Endothelial cell of umbilical vein (primary cell): ENCODE data around the gene IL1RL2. TPM values are rescaled to one million over a fixed set of nuclear protein-coding genes. Genes with fewer than 3 reads are reported as not detected.

ENCODE experiments used
- BruUV-seq: library from RNA; stranded (reverse); fragments of 400-500 nt; replicated peaks from 2 replicates; lab custom pipeline; 2021; lab: Mats Ljungman, UMichigan
- CTCF ChIA-PET: fragments of 300-600, 350-600 bp; sonication (Branson Sonifier 250); formaldehyde crosslinking; loops from one replicate; lab custom pipeline; 2021; ENCODE audit warnings: antibody characterized with exemption, inconsistent platforms; lab: Charles Lee
- POLR2A ChIA-PET: fragments of 300-600, 350-600 bp; sonication (Branson Sonifier 250); formaldehyde crosslinking; loops from one replicate; lab custom pipeline; 2021; ENCODE audit warnings: antibody characterized with exemption, inconsistent platforms; lab: Charles Lee
- DNase-seq: peaks from one replicate; pipeline ENCODE4 v3.0.0-alpha.2; 2011; ENCODE audit warnings: low read depth, low spot score
- FAIRE-seq: peaks from 2 replicates; lab custom pipeline; 2011; peaks lifted over from hg19 to GRCh38; lab: Jason Lieb, UNC
- H2AFZ ChIP-seq: 2 replicates; pipeline ENCODE4 v1.6.0; 2012; ENCODE audit warnings: low read depth, low read length, control low read depth, inconsistent platforms
- H3K27ac ChIP-seq: 2 replicates; pipeline ENCODE4 v1.5.1; 2011; ENCODE audit warnings: low read depth, mild to moderate bottlenecking, control low read depth, low read length, moderate library complexity; ENCODE audit not compliant: insufficient read depth
- H3K27me3 ChIP-seq, 2 experiments: 2 replicates each; pipeline versions ENCODE4 v1.6.0 to v1.6.1; 2011; ENCODE audit warnings: low read length in 2 of 2, mixed read lengths in 1 of 2; ENCODE audit not compliant: control insufficient read depth in 2 of 2, insufficient read depth in 2 of 2
- H3K36me3 ChIP-seq, 2 experiments: 2 replicates in 1 of 2; 3 replicates in 1 of 2; pipeline ENCODE4 v1.5.1; 2011; ENCODE audit warnings: low read length in 2 of 2, mild to moderate bottlenecking in 1 of 2, moderate library complexity in 1 of 2; ENCODE audit not compliant: control insufficient read depth in 2 of 2, insufficient read depth in 2 of 2; ENCODE audit errors: extremely low read depth in 1 of 2
- H3K4me1 ChIP-seq: 3 replicates; pipeline ENCODE4 v1.5.1; 2011; ENCODE audit warnings: mild to moderate bottlenecking, low read length; ENCODE audit not compliant: control insufficient read depth, insufficient read depth; ENCODE audit errors: extremely low read depth
- H3K4me2 ChIP-seq: 2 replicates; pipeline ENCODE4 v1.6.1; 2011; ENCODE audit warnings: low read length, control low read depth, mixed read lengths; ENCODE audit not compliant: insufficient read depth
- H3K4me3 ChIP-seq, 3 experiments: fragments of 200-600 bp in 1 of 3; sonication (generic), shearing (Covaris generic) in 1 of 3; replicated peaks in 1 of 3; 2 replicates each; pipeline ENCODE4 v1.5.1; 2011 to 2016; ENCODE audit warnings: control low read depth in 3 of 3, low read length in 3 of 3, mild to moderate bottlenecking in 2 of 3, inconsistent platforms in 1 of 3, low read depth in 1 of 3, moderate library complexity in 1 of 3; ENCODE audit not compliant: insufficient read depth in 1 of 3
- H3K79me2 ChIP-seq: 2 replicates; pipeline ENCODE4 v1.6.0; 2012; ENCODE audit warnings: low read length, inconsistent platforms; ENCODE audit not compliant: control insufficient read depth, insufficient read depth
- H3K9ac ChIP-seq: replicated peaks from 2 replicates; pipeline ENCODE3; 2011; ENCODE audit warnings: low read length, control low read depth; ENCODE audit not compliant: insufficient read depth; ENCODE audit errors: extremely low read depth
- H3K9me1 ChIP-seq: replicated peaks from 3 replicates; pipeline ENCODE4 v1.6.0; 2011; ENCODE audit warnings: mild to moderate bottlenecking, low read length; ENCODE audit not compliant: control insufficient read depth, insufficient read depth; ENCODE audit errors: extremely low read depth
- H3K9me3 ChIP-seq: replicated peaks from 2 replicates; pipeline ENCODE4 v1.5.1; 2012; ENCODE audit warnings: low read length, inconsistent platforms; ENCODE audit not compliant: control insufficient read depth, insufficient read depth
- H4K20me1 ChIP-seq: replicated peaks from 2 replicates; pipeline ENCODE3; 2011; ENCODE audit warnings: mild to moderate bottlenecking, low read length; ENCODE audit not compliant: control insufficient read depth, insufficient read depth; ENCODE audit errors: extremely low read depth
- EZH2 ChIP-seq: IDR thresholded peaks from 2 replicates; pipeline ENCODE4 v1.6.1; 2012; ENCODE audit warnings: borderline replicate concordance, low read depth, mild to moderate bottlenecking, moderate library complexity, low read length, inconsistent platforms; ENCODE audit not compliant: severe bottlenecking
- FOS ChIP-seq: IDR thresholded peaks from 2 replicates; pipeline ENCODE4 v1.6.1; 2011; ENCODE audit warnings: mild to moderate bottlenecking, low read length, moderate library complexity, borderline replicate concordance; ENCODE audit not compliant: insufficient read depth
- GATA2 ChIP-seq: IDR thresholded peaks from 2 replicates; pipeline ENCODE4 v1.7.0; 2011; ENCODE audit warnings: low read depth, mild to moderate bottlenecking, moderate library complexity, mixed read lengths, low read length; ENCODE audit not compliant: insufficient read length, insufficient read depth
- JUN ChIP-seq: IDR thresholded peaks from 2 replicates; pipeline ENCODE4 v1.6.1; 2011; ENCODE audit warnings: borderline replicate concordance, low read depth; ENCODE audit not compliant: insufficient read length, insufficient read depth
- MYC ChIP-seq: IDR thresholded peaks from one replicate; pipeline ENCODE4 v1.6.1; 2011; ENCODE audit warnings: mild to moderate bottlenecking, low read depth, low read length
- POLR2A ChIP-seq: IDR thresholded peaks from 2 replicates; pipeline ENCODE4 v1.6.1; 2012; ENCODE audit warnings: low read depth, mild to moderate bottlenecking, control low read depth, low read length
- POLR2AphosphoS5 ChIP-seq: IDR thresholded peaks from 2 replicates; pipeline ENCODE4 v1.6.1; 2012; ENCODE audit warnings: low read depth, mild to moderate bottlenecking, control low read depth, low read length, moderate library complexity; ENCODE audit not compliant: insufficient read depth
- dilution Hi-C: fragments of 300-500 bp; cut with MboI; formaldehyde crosslinking; loops from one replicate; pipeline ENCODE4 v1.15.0; 2019; ENCODE audit warnings: low sequenced_read_pairs; ENCODE audit not compliant: extremely low pct_ligation_motif_present
- intact Hi-C: fragments of 100-400 bp; cut with micrococcal nuclease; formaldehyde crosslinking; loops from one replicate; pipeline ENCODE4 v1.10.0; 2022
- polyA plus RNA-seq, 4 experiments: library from polyadenylated mRNA; depleted of rRNA in 3 of 4; stranded (reverse) in 3 of 4; unstranded in 1 of 4; fragments of >200 nt; gene quantifications; 2 replicates each; pipeline versions ENCODE4 v1.2.1 to v1.2.3, GENCODE V29; 2011 to 2012; ENCODE audit warnings: missing spikeins in 1 of 4
- total RNA-seq: library from RNA; stranded (reverse); gene quantifications from 2 replicates; pipeline ENCODE4 v1.2.3, GENCODE V29; 2021
- TF ChIP-seq, protein P1 (sequence below), 2 donors: IDR thresholded peaks; 1 replicate in 1 of 2; 2 replicates in 1 of 2; pipeline ENCODE4 v1.5.1; 2011; ENCODE audit warnings: low read length in 2 of 2, mild to moderate bottlenecking in 2 of 2, moderate library complexity in 2 of 2, control low read depth in 1 of 2, inconsistent platforms in 1 of 2, low read depth in 1 of 2; ENCODE audit not compliant: insufficient read depth in 1 of 2; ENCODE audit errors: extremely low read depth in 1 of 2
- TF ChIP-seq, protein P2 (sequence below): IDR thresholded peaks from 2 replicates; pipeline ENCODE4 v1.6.1; 2011; ENCODE audit not compliant: insufficient read depth, insufficient read length

Gene IL1RL2
- total and polyA plus RNA-seq, 2 donors (not counting 3 experiments of a cell fraction or from before 2014, with no cell fraction given): 0.11 TPM; not detected in 1

- Histone ChIP-seq H4K20me1 (no peaks in the 10 kb centered on the region), H3K4me2 (no peak overlapping the region), H3K9me1 (no peaks in the 10 kb centered on the region), H3K4me3 (no peak overlapping the region), H3K27ac (peak overlapping the region; percentile 96), H3K27me3 (no peaks in the 10 kb centered on the region), H3K9me3 (no peaks in the 10 kb centered on the region), H3K79me2 (no peaks in the 10 kb centered on the region), H3K36me3 (no peaks in the 10 kb centered on the region), H3K4me1 (peaks cover 25% of the 10 kb centered on the region), H3K9ac (peak overlapping the region; percentile 69), H2AFZ (peak overlapping the region; percentile 80)
- DNase-seq: peak; percentile 15
- no peak for FAIRE-seq
- TF ChIP-seq FOS (no peak), JUN (no peak), POLR2A (no peak), MYC (no peak), EZH2 (no peak), POLR2AphosphoS5 (no peak), GATA2 (no peak)
- TF ChIP-seq, protein P1, sequence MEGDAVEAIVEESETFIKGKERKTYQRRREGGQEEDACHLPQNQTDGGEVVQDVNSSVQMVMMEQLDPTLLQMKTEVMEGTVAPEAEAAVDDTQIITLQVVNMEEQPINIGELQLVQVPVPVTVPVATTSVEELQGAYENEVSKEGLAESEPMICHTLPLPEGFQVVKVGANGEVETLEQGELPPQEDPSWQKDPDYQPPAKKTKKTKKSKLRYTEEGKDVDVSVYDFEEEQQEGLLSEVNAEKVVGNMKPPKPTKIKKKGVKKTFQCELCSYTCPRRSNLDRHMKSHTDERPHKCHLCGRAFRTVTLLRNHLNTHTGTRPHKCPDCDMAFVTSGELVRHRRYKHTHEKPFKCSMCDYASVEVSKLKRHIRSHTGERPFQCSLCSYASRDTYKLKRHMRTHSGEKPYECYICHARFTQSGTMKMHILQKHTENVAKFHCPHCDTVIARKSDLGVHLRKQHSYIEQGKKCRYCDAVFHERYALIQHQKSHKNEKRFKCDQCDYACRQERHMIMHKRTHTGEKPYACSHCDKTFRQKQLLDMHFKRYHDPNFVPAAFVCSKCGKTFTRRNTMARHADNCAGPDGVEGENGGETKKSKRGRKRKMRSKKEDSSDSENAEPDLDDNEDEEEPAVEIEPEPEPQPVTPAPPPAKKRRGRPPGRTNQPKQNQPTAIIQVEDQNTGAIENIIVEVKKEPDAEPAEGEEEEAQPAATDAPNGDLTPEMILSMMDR (IDR thresholded peaks at IDR 0.05; ENCODE audit: extremely low read depth in 1 of 2, insufficient read depth in 1 of 2, low read depth in 1 of 2, low read length in 2 of 2): no peak
- TF ChIP-seq, protein P2, sequence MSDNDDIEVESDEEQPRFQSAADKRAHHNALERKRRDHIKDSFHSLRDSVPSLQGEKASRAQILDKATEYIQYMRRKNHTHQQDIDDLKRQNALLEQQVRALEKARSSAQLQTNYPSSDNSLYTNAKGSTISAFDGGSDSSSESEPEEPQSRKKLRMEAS: no peak
- intact Hi-C loops: no loop called here
- POLR2A ChIA-PET: no interaction called here
- BruUV-seq: no TSS peak
- dilution Hi-C loops: no loop called here
- CTCF ChIA-PET: interaction anchor here (0.7 to 0.9 kb wide), 2 partner anchors 131 to 206 kb away, joined by 3 read pairs; no protein-coding TSS in a partner anchor
Observed at GRCh38 chr2:102226171-102226570, 39.3 kb downstream of the IL1RL2 start.
